ACC112 (cell line): ENCODE measurements around the gene CYB5R4.
"Not testable (repeated sequence)": the region's sequence is repeated elsewhere in the genome, so short reads cannot be mapped to it uniquely, and the experiment has no call there.

ENCODE experiments used
- H2AFZ ChIP-seq: fragments of 200-600 bp; sonication (generic); one replicate; pipeline ENCODE4 v1.6.0; 2017; ENCODE audit warnings: antibody characterized with exemption, low read length; ENCODE audit not compliant: unreplicated experiment
- H3K27ac ChIP-seq: fragments of 200-600 bp; sonication (generic); 2 replicates; pipeline ENCODE4 v1.5.1; 2014; ENCODE audit warnings: low read depth, mild to moderate bottlenecking, antibody characterized with exemption, low read length, moderate library complexity
- H3K27me3 ChIP-seq: fragments of 200-600 bp; sonication (generic); 2 replicates; pipeline ENCODE4 v1.6.1; 2014; ENCODE audit warnings: mild to moderate bottlenecking, antibody characterized with exemption, low read length, moderate library complexity, mixed read lengths; ENCODE audit not compliant: insufficient read depth
- H3K36me3 ChIP-seq: fragments of 200-600 bp; sonication (generic); 2 replicates; pipeline ENCODE4 v1.6.1; 2016; ENCODE audit warnings: mild to moderate bottlenecking, antibody characterized with exemption, low read length, moderate library complexity, mixed read lengths; ENCODE audit not compliant: insufficient read depth
- H3K4me1 ChIP-seq: fragments of 200-600 bp; sonication (generic); one replicate; pipeline ENCODE4 v1.6.1; 2016; ENCODE audit warnings: low read length, mixed read lengths; ENCODE audit not compliant: insufficient read depth, unreplicated experiment, control insufficient read depth
- H3K4me3 ChIP-seq: fragments of 200-600 bp; sonication (generic); 2 replicates; pipeline ENCODE4 v1.5.1; 2014; ENCODE audit warnings: mild to moderate bottlenecking, low read depth, low read length
- H3K79me2 ChIP-seq: fragments of 200-600 bp; sonication (generic); one replicate; pipeline ENCODE4 v1.6.0; 2016; ENCODE audit warnings: low read length; ENCODE audit not compliant: control insufficient read depth, unreplicated experiment, insufficient read depth

The CYB5R4 gene

GRCh38 chr6:83951423-83951822, 91.9 kb downstream of the CYB5R4 start:
- H3K4me1 ChIP-seq, H3K79me2 ChIP-seq, H3K4me3 ChIP-seq, H3K27ac ChIP-seq, H3K36me3 ChIP-seq, H2AFZ ChIP-seq, H3K27me3 ChIP-seq: not testable (repeated sequence)

GRCh38 chr6:83952830-83953229, 93.3 kb downstream of the CYB5R4 start:
- H2AFZ ChIP-seq: no peak overlapping the region

GRCh38 chr6:83954371-83954770, 94.9 kb downstream of the CYB5R4 start:
- Histone ChIP-seq H3K79me2 (no peaks in the 10 kb centered on the region), H3K27ac (no peak overlapping the region), H3K4me3 (no peak overlapping the region), H3K4me1 (no peaks in the 10 kb centered on the region), H3K36me3 (peaks cover 8% of the 10 kb centered on the region), H2AFZ (no peak overlapping the region), H3K27me3 (no peaks in the 10 kb centered on the region)

More at GRCh38 chr6:83952830-83953229, 93.3 kb downstream of the CYB5R4 start:
- Histone ChIP-seq H3K36me3 (peaks cover 8% of the 10 kb centered on the region), H3K4me3 (no peak overlapping the region), H3K79me2 (no peaks in the 10 kb centered on the region), H3K27ac (no peak overlapping the region), H3K4me1 (no peaks in the 10 kb centered on the region), H3K27me3 (no peaks in the 10 kb centered on the region)

GRCh38 chr6:83958241-83958685, 98.8 kb downstream of the CYB5R4 start:
- H3K27me3 ChIP-seq: no peaks in the 10 kb centered on the region
- no peak overlapping the region for H3K4me3 ChIP-seq
- no peaks in the 10 kb centered on the region for H3K4me1 ChIP-seq
- H2AFZ ChIP-seq: no peak overlapping the region
- H3K36me3 ChIP-seq: peaks cover 10% of the 10 kb centered on the region
- no peaks in the 10 kb centered on the region for H3K79me2 ChIP-seq
- no peak overlapping the region for H3K27ac ChIP-seq

GRCh38 chr6:83960664-83961063, 101.2 kb downstream of the CYB5R4 start:
- H3K27ac ChIP-seq: no peak overlapping the region
- H2AFZ ChIP-seq: no peak overlapping the region
- H3K4me1 ChIP-seq: no peaks in the 10 kb centered on the region
- peaks cover 6% of the 10 kb centered on the region; the same call in 1 of the 2 replicates for H3K36me3 ChIP-seq
- H3K79me2 ChIP-seq: no peaks in the 10 kb centered on the region
- H3K4me3 ChIP-seq: no peak overlapping the region
- no peaks in the 10 kb centered on the region for H3K27me3 ChIP-seq

- no peak overlapping the region for H3K4me3 ChIP-seq
- H2AFZ ChIP-seq: no peak overlapping the region
- H3K79me2 ChIP-seq: no peaks in the 10 kb centered on the region
- H3K36me3 ChIP-seq: peaks cover 3% of the 10 kb centered on the region; the same call in 1 of the 2 replicates
- H3K27ac ChIP-seq: no peak overlapping the region
- no peaks in the 10 kb centered on the region for H3K4me1 ChIP-seq
- H3K27me3 ChIP-seq: no peaks in the 10 kb centered on the region
Measured at GRCh38 chr6:83962582-83962981, 103.1 kb downstream of the CYB5R4 start.

GRCh38 chr6:83966539-83966938, 107.0 kb downstream of the CYB5R4 start:
- Histone ChIP-seq H3K36me3 (no peaks in the 10 kb centered on the region; the same call in 1 of the 2 replicates), H3K27me3 (no peaks in the 10 kb centered on the region), H2AFZ (no peak overlapping the region), H3K4me1 (no peaks in the 10 kb centered on the region), H3K4me3 (no peak overlapping the region), H3K27ac (no peak overlapping the region), H3K79me2 (no peaks in the 10 kb centered on the region)

- Histone ChIP-seq H3K4me3 (no peak overlapping the region), H3K36me3 (no peaks in the 10 kb centered on the region), H3K4me1 (no peaks in the 10 kb centered on the region), H3K79me2 (no peaks in the 10 kb centered on the region), H3K27ac (no peak overlapping the region), H3K27me3 (no peaks in the 10 kb centered on the region), H2AFZ (no peak overlapping the region)
Measured at GRCh38 chr6:83970582-83970981, 111.1 kb downstream of the CYB5R4 start.

GRCh38 chr6:83974409-83975050, 115.0 kb downstream of the CYB5R4 start:
- no peak overlapping the region for H3K4me3 ChIP-seq
- no peaks in the 10 kb centered on the region for H3K79me2 ChIP-seq
- H3K36me3 ChIP-seq: no peaks in the 10 kb centered on the region
- H3K27me3 ChIP-seq: no peaks in the 10 kb centered on the region
- no peak overlapping the region for H3K27ac ChIP-seq
- H2AFZ ChIP-seq: no peak overlapping the region
- H3K4me1 ChIP-seq: no peaks in the 10 kb centered on the region

GRCh38 chr6:83976037-83976755, 116.7 kb downstream of the CYB5R4 start:
- H3K36me3 ChIP-seq: no peaks in the 10 kb centered on the region
- no peak overlapping the region for H3K27ac ChIP-seq
- H3K4me3 ChIP-seq: no peak overlapping the region
- no peaks in the 10 kb centered on the region for H3K27me3 ChIP-seq
- no peaks in the 10 kb centered on the region for H3K4me1 ChIP-seq
- no peaks in the 10 kb centered on the region for H3K79me2 ChIP-seq
- no peak overlapping the region for H2AFZ ChIP-seq

GRCh38 chr6:83976871-83977270, 117.4 kb downstream of the CYB5R4 start:
- no peak overlapping the region for H2AFZ ChIP-seq
- H3K4me1 ChIP-seq: no peaks in the 10 kb centered on the region
- no peak overlapping the region for H3K27ac ChIP-seq
- H3K4me3 ChIP-seq: no peak overlapping the region
- H3K27me3 ChIP-seq: no peaks in the 10 kb centered on the region
- H3K36me3 ChIP-seq: no peaks in the 10 kb centered on the region
- H3K79me2 ChIP-seq: no peaks in the 10 kb centered on the region
